ENCODE data around the gene SLC38A5.
"Not testable (repeated sequence)": the region's sequence is repeated elsewhere in the genome, so short reads cannot be mapped to it uniquely, and the experiment has no call there.

Gene SLC38A5

DNA sequence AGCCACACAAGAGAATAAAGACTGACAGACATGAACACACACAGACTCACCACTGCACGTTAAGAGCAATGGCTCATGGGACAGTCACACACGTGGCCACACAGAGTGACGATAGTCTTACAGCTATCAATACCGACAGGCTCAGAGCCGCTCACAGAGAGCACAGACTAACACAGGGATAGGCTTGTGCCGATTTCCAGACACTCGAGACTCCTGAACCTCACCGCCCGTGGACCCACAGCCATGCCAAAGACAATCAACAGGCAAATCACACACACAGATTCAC, 716 bp upstream of the SLC38A5 start:
- in situ Hi-C loops (cut with MboI; ENCODE audit: low sequenced_read_pairs), result no loop called here

DNA sequence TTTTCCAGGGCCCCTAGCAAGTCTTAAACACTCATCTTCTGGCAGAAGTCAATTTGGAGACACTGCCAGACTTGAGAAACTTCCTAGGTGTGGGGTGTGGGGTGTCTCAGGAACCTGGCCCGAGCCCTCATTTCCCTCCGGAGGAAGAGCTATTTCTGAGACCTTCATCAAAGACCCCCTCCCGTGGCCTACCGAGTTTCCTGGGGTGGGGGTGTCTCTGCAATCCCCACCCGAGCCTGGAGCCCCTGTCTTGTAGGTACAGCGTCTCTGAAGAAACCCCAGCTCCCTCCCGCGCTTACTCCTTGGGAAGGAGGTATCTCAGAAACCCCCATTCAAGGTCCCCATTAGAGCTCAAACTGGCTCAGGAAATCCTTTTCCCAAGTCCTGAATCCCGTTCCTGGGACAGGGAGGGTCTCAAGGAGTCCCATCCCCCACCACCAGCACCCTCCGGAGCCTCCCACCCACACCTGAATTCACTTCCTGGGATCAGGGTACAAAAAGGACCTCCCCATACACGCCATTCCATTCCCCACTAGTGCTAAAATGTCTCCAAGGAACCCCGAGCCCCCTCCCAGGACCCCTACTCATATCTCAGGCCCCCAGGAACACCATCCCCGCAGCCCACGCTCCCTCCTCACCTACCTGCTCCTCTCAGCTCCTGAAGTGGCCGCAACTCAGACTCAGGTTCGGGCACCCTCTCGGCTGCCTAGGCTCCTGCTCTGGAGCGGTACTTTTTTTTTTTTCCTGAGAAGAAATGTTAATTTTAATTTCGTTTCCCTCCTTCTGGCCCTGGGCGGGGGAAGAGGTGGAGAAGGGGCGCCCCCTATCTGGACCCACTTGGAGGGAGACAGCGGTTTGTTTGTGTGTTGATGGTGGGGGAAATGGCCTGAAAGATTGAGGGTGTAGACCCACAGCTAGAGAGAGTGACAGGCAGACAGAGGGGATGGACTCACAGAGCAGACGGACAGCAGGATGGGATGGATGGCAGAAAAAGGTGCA, 1.1 kb downstream of the SLC38A5 start:
- in situ Hi-C loops (cut with MboI; ENCODE audit: low sequenced_read_pairs), result no loop called here

DNA sequence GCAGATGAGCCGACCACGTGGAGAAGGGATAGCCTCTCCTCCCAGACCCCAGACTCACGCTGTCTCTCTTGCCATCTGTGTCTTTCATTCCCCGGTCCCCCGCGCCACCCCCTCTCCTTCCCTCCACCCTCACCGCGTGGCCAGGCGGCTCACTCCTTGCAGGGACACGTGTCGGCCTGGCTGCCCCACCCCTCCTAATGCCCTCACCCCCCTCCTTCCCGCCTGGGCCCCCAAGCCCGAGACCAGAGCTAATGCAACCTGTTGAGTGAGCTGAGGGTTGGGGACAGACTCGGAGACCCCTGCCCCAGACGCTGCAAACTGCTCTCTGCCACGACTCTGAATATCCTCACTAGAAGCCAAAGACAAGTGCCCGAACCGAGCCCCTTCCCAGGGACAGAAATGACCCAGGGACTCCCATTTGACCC, 1.8 kb downstream of the SLC38A5 start:
- in situ Hi-C loops (cut with MboI; ENCODE audit: low sequenced_read_pairs), result no loop called here

DNA sequence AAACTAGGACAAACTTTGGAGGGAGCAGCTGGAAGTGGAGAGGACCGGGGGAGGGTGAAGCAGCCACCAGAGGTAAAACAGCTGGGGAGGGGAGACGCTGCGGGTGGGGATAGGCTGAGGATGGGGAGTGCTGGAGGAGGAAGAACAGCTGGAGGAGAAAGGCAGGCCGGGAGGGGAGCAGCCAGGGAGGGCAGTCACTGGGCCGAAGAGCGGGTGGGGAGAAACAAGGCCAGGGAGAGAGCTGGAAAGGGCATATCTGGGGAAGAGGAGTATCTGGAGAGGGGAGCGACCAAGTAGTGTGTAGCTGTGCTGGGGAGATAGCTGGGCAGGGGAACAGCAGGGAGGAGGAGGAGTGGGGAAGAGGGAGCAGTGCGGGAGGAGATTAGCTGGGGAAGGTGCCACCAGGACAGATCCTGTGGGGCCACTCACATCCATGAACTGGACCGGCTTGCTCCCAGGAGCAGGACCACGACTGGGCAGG, 2.7 kb downstream of the SLC38A5 start:
- in situ Hi-C loops (cut with MboI; ENCODE audit: low sequenced_read_pairs), result no loop called here

DNA sequence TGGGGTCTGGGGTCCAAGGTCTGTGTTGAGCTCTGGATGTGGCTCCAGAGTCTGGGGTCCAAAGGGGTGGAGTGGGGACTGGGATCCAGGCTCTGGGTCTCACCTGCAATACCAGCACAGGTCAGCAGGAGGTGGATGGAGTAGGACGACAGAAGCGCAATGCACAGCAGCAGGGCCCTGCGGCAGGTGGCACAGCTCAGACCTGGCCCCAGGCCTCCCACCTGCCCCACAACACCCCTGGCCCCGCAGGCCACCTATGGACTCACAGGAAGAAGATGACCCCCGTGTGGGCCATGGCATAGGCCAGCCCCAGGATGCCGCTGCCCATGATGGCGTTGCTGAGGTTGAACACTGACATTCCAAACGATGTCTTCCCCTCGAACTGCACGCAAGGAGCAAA, 3.4 kb downstream of the SLC38A5 start:
- in situ Hi-C loops (cut with MboI; ENCODE audit: low sequenced_read_pairs), result no loop called here

DNA sequence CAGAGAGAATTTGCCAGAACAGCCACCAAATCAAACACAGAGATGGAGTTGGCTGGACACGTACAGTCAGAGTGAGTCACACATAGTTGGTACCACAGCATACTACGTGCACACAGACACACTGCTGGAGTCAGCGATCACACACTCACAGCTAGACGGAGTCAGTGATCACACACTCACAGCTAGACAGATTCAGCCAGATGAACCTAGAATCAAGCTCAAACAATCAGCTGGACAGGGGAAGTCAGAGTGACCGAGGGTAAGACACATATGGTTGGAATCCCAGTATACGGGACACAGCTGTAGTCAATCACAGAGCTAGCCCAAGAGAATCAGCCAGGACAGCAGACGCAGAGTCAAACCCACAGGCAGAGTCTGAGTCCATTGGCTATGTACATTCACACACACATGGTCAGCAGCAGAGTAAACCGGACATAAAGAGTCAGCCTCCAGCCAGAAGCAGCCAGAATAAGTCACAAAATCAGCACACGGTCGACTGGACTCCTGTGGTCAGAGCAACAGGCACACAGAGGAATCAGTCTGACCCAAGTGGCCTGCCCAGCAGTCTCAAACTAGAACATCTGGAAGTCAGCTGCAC, 4.6 kb downstream of the SLC38A5 start:
- in situ Hi-C loops (cut with MboI; ENCODE audit: low sequenced_read_pairs), result no loop called here

DNA sequence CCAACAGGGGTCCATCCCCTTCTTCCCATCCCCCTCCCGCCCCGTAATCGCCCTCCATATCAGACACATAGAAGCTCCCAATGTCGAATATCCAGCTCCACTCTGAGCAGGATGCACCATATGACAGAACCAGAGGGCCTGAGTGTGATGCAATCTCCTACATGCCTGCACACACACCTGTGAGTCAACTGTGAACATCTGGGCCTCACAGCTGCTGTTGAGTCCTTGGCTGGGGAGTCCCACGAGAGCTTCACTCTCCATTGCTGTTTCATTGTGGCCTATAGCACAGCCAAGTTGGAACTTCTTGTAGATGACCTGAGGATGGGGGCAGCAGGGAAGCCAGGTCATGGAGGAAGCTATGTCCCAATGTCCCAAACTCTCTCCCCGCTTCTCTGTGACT, 8.2 kb downstream of the SLC38A5 start:
- in situ Hi-C loops (cut with MboI; ENCODE audit: low sequenced_read_pairs), result no loop called here

DNA sequence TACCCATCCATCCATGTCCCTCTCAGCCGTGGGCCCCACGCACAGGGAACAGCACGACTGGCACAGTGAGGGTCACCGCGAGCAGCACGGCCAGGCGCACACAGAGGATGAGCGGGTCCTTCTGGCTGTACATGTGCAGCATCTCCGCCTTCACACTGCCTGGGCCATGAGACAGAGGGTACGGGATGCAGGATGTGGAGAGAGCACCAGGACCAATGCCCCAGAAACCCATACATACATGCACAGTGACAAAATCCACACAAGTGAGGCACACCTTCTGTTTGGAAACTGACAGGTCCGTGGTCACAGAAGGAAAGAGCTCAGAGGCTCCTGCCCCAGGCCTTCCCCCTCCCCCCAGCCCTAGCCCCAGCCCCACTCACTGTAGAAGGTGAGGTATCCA, 9.5 kb downstream of the SLC38A5 start:
- in situ Hi-C loops (cut with MboI; ENCODE audit: low sequenced_read_pairs), result no loop called here

DNA sequence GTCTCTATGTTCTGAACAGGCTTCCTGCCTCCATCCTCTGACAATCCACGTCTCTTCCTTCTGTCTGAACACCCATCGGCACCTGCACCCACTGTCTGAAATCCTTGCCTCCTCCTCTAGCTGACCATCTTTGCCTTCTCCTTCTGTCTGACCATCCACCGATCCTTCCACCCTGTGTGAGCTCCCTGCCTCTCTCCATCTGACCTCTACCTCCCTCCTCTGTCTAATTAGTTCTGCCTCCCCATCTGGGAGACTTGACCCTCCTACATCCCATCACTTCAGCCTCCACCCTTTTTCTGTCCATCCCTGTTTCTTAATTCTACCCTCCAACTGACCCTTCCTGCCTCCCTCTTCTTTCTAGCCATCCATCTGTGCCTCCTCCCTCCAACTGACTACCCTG, 10.0 kb downstream of the SLC38A5 start:
- in situ Hi-C loops (cut with MboI; ENCODE audit: low sequenced_read_pairs), result no loop called here

DNA sequence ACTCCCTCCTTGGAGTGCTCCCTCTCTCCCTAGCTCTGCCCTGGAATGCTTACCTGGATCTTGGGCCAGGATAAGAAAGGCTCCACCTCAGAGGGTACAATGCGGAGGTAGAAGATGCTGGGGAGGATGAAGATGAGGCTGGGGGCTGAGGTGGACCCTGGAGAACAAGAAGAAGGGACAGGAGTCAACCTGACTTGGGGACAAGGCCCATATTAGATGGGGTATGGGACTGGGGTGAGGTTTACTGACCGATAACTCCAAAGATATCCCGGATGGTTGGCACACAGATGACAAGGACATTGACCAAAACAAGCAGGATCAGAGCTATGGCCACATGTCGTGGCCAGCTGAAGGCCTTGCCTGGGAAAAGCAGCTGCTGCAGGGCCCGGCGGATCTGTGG, 10.6 kb downstream of the SLC38A5 start:
- in situ Hi-C loops (cut with MboI; ENCODE audit: low sequenced_read_pairs), result no loop called here

DNA sequence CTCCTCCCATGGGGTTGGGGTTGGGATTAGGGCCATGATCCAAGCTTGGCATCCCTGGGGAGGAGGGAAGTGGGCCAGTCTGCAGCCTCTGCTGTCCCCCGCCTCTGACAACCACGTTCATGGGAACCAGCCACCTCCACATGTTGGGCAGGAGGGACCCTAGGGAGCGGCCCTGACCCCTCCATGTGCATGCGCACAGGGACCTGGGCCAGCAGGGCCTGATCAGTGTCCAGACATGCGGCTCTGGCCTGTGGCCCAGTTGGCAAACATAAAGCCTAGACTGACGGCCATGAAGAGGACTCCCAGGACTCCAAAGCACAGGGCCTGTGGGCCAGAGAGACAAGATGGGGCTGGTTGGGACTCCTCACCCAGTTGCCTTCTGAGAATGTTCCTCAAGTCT, 11.3 kb downstream of the SLC38A5 start:
- in situ Hi-C loops (cut with MboI; ENCODE audit: low sequenced_read_pairs), result no loop called here

DNA sequence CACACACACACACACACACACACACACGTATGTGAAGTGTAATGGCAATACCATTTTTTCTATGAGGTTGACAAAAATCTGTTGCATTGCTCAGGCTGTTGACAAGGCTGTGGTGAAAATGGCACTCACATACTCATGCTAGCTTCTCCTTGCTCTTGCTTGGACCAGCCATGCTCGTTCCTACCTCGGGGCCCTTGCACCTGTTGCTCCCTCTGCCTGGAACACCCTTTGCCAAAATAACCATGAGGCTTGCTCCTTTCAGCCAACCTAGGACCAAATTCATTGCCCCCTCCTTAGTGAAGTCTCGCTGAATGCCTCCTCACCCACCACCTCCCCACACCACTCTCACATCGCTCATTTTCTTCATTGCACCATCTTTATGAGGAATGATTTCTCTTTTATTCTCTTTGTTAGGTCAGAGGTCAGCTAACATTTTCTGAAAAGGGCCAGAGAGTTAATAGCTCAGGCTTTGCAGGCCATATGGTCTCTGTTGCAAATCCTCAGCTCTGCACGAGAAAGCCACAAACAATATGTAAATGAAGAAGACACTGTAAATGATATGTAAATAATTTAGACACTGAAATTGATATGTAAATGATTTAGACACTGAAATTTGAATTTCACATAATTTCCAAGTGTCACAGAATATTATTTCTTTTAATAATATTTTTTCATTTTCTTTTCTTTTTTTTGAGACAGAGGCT, 13.3 kb downstream of the SLC38A5 start:
- in situ Hi-C loops (cut with MboI; ENCODE audit: low sequenced_read_pairs), result no loop called here

DNA sequence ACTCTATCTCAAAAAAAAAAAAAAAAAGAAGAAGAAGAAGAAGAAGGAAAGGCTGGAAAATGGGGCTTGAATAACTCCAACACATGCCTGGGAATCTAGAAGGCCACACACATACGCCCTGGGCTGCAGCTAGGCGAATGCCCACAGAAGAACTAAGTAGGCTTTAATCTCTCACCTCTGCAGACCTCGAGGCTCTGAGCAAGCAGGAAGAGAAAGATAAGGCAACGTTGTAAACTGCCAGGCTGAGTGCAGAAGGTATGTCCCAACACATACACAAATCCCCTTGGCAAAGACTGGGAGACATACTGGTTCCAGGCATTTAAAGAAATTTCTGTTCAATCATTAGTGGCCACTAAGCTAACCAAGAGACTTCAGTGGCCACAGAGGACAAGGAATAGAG, 18.4 kb downstream of the SLC38A5 start:
- in situ Hi-C loops (cut with MboI; ENCODE audit: low sequenced_read_pairs), result no loop called here

DNA sequence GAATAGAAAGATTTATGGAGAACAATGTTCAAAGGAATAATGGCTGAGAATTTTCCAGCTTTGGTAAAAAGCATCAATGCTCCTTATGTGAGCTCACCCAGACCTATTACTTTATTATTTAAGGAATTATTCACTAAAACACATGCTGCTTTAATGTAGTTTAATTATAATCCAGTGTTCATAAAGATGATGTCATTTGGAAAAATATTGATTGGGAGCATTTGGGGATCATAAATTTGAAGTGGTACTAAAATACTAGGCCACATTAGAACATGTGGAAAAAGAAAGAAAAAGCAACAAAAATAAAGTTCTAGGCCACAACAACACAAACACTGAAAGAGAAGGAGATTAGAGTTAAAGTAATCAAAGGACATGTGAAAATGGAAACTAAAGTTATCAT, 20.0 kb downstream of the SLC38A5 start:
- in situ Hi-C loops (cut with MboI; ENCODE audit: low sequenced_read_pairs), result no loop called here

DNA sequence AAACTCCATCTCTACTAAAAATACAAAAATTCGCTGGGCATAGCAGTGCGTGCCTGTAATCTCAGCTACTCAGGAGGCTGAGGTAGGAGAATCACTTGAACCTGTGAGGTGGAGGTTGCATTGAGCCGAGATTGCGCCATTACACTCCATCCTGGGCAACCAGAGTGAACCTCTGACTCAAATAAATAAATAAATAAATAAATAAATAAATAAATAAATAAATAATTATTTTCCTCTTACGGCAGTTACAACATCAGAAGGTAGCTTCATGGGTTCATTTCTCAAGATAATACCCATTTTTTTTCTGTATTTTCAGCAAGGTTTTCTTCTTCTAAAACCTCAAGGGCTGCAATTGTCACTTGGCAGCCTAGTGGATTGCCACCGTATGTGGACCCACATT, 22.9 kb downstream of the SLC38A5 start:
- in situ Hi-C loops (cut with MboI; ENCODE audit: low sequenced_read_pairs), result not testable (repeated sequence)

DNA sequence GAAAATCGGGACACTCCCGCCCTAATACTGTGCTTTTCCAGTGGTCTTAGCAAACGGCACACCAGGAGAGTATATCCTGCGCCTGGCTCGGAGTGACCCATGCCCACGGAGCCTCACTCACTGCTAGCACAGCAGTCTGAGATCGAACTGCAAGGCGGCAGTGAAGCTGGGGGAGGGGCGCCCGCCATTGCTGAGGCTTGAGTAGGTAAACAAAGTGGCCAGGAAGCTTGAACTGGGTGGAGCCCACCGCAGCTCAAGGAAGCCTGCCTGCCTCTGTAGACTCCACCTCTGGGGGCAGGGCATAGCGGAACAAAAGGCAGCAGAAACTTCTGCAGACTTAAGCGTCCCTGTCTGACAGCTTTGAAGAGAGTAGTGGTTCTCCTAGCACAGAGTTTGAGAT, 36.3 kb downstream of the SLC38A5 start:
- in situ Hi-C loops (cut with MboI; ENCODE audit: low sequenced_read_pairs), result not testable (repeated sequence)

DNA sequence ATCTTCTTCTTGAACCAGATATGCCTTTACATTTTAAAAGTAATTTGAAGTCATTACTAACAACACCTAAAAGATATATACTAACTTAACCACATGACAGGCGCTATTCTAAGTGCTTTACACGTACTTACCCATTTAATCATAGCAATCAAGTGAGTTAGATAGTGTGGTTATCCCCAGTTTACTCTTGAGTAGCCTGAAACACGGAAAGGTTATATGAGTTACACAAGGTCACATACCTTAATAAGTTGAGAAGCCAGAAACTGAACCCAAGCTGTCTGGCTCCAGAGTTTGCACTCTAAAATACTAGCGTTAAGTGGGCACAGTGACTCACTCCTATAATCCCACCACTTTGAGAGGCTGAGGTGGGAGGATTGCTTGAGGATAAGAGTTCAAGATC, 39.9 kb downstream of the SLC38A5 start:
- in situ Hi-C loops (cut with MboI; ENCODE audit: low sequenced_read_pairs), result not testable (repeated sequence)

DNA sequence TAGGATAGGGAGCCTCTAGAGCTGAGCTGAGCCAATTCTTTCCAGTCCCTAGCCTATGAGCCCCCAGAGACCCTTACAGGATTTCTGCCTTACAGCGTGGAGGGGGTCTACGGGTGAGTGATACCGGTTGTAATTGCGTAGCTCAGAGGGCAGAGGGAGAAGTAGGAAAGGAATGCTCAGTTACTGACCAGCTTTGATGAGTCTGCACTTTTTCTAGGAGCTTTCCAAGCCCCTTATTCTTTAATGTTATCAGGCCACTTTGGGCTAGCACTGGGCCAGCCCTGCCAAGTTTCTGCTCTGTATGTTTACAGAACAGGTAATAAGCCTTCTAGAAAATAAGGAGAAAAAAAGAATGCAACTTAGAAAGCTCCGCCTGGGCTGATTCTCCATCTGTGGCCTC, 40.5 kb downstream of the SLC38A5 start:
- in situ Hi-C loops (cut with MboI; ENCODE audit: low sequenced_read_pairs), result not testable (repeated sequence)

DNA sequence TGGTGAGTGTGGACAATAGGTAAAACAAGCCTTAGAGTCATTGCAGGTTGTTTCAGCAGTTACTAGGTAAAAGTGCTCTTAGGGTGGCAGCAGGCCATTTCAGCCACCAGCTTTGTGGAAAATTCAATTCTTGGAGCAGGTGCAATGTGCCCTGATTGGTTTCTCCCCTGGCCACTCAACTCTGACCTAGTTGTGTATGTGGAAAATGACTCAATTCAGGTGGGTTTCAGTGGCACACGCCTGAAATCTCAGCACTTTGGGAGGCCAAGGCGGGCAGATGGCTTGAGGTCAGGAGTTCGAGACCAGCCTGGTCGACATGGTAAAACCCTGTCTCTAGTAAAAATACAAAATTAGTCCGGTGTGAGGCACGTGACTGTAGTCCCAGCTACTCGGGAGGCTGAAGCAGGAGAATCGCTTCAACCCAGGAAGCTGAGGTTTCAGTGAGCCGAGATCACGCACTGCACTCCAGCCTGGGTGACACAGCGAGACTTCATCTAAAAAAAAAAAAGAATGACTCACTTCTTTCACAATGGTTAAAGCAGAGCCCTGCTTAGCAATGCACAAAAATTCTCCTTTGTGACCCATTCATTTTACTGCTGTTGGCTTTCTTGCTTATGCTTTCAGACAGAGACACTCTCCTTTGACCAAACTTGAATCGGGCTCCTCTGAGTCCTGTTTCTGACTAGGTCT, 42.9 kb downstream of the SLC38A5 start:
- in situ Hi-C loops (cut with MboI; ENCODE audit: low sequenced_read_pairs), result not testable (repeated sequence)

DNA sequence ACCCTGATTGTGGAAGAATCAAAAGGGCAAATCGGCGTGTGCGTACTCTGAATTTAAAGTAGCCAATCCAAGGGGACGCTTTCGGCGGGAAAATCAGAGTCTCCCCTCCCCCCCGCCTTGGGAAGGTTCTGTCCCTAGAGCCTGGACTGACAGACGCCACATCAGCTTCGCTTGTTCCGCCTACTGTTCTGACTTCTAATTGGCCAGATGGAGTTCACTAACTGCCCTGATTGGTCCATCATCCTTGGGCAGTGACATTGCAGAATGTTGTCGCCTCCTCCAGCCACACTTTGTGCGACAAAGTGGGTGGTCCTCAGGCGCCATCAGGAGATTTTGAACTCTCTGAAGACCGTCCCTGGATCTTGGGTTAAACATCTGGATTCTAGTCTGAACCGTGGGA, 58.2 kb downstream of the SLC38A5 start, which contains the start of gene SSX4B:
Gene SSX4B (minus strand): TSS at position 101 of the 400 bp plus-strand sequence. CDS start 588 bp downstream, outside the sequence.
- in situ Hi-C loops (cut with MboI; ENCODE audit: low sequenced_read_pairs), result not testable (repeated sequence)
